HG03432 (cell line): Measurements from ENCODE around the gene SELENOI.
"Not testable (repeated sequence)": the region's sequence is repeated elsewhere in the genome, so short reads cannot be mapped to it uniquely, and the experiment has no call there.

Experiments used
- ATAC-seq: cut with Tn5 transposase; IDR thresholded peaks from one replicate; pipeline ENCODE4 v1.9.1; 2021; ENCODE audit warnings: mild to moderate bottlenecking, moderate library complexity; ENCODE audit not compliant: unreplicated experiment

Gene SELENOI

GRCh38 chr2:26355038-26355995, 9.4 kb downstream of the SELENOI start:
- no peak for ATAC-seq

GRCh38 chr2:26356111-26356510, 10.2 kb downstream of the SELENOI start:
- ATAC-seq: no peak

GRCh38 chr2:26356771-26357170, 10.8 kb downstream of the SELENOI start:
- ATAC-seq: no peak

- ATAC-seq: no peak
These were observed 14.0 kb downstream of the SELENOI start for GRCh38 chr2:26359886-26360473.

- ATAC-seq: no peak
These were observed 17.4 kb downstream of the SELENOI start for GRCh38 chr2:26363323-26363722.

GRCh38 chr2:26363958-26364357, 18.0 kb downstream of the SELENOI start:
- no peak for ATAC-seq

GRCh38 chr2:26364669-26365068, 18.7 kb downstream of the SELENOI start:
- no peak for ATAC-seq

GRCh38 chr2:26366957-26367356, 21.0 kb downstream of the SELENOI start:
- no peak for ATAC-seq

GRCh38 chr2:26369664-26370063, 23.7 kb downstream of the SELENOI start:
- ATAC-seq: not testable (repeated sequence)

GRCh38 chr2:26370909-26371308, 25.0 kb downstream of the SELENOI start:
- not testable (repeated sequence) for ATAC-seq

GRCh38 chr2:26376799-26377198, 30.9 kb downstream of the SELENOI start:
- no peak for ATAC-seq

GRCh38 chr2:26380281-26380680, 34.3 kb downstream of the SELENOI start:
- ATAC-seq: no peak

GRCh38 chr2:26382564-26382963, 36.6 kb downstream of the SELENOI start:
- no peak for ATAC-seq

GRCh38 chr2:26384183-26384582, 38.2 kb downstream of the SELENOI start:
- no peak for ATAC-seq

GRCh38 chr2:26384597-26384996, 38.7 kb downstream of the SELENOI start:
- no peak for ATAC-seq

GRCh38 chr2:26387189-26387588, 41.2 kb downstream of the SELENOI start:
- no peak for ATAC-seq

GRCh38 chr2:26394694-26395093, 48.8 kb downstream of the SELENOI start:
- no peak for ATAC-seq

GRCh38 chr2:26395394-26395793, 49.5 kb downstream of the SELENOI start:
- no peak for ATAC-seq

- no peak for ATAC-seq
These were observed 50.9 kb downstream of the SELENOI start for GRCh38 chr2:26396734-26397298.

- ATAC-seq: no peak
These were observed 53.9 kb downstream of the SELENOI start for GRCh38 chr2:26399771-26400376.

GRCh38 chr2:26400723-26401122, 54.8 kb downstream of the SELENOI start:
- no peak for ATAC-seq
